Measurements from ENCODE around the gene YPEL1.

Gene YPEL1

GRCh38 chr22:21652010-21652546 lies 83.5 kb downstream of the YPEL1 start:
- TF ChIP-seq MAX (IDR thresholded peaks at IDR 0.05) (peak; percentile 88), YY1 (IDR thresholded peaks at IDR 0.05; ENCODE audit: low read depth) (peak; percentile 84), TAF1 (IDR thresholded peaks at IDR 0.05; ENCODE audit: low read depth) (peak; percentile 75), EGR1 (IDR thresholded peaks at IDR 0.05) (no peak), NFIC (IDR thresholded peaks at IDR 0.05) (no peak), ZBTB7A (IDR thresholded peaks at IDR 0.05; ENCODE audit: low read depth) (peak; percentile 89; the same call in 1 of the 2 replicates), CEBPB (IDR thresholded peaks at IDR 0.05) (peak; percentile 60; the same call in 1 of the 2 replicates), USF1 (IDR thresholded peaks at IDR 0.05) (0 out of 2 replicates have a peak, but pooled peaks have one; percentile 20), FOXM1 (IDR thresholded peaks at IDR 0.05; ENCODE audit: borderline replicate concordance, low read depth) (peak; percentile 76)

GRCh38 chr22:21651521-21652009 lies 84.0 kb downstream of the YPEL1 start:
- no peak for TF ChIP-seq RAD21 (IDR thresholded peaks at IDR 0.05; ENCODE audit: low read depth)
- peak; percentile 11; the same call in 1 of the 2 replicates for TF ChIP-seq ZBTB7A (IDR thresholded peaks at IDR 0.05; ENCODE audit: low read depth)
- no peak for TF ChIP-seq TCF12 (IDR thresholded peaks at IDR 0.05; ENCODE audit: low read depth)

- TF ChIP-seq MAX (IDR thresholded peaks at IDR 0.05) (no peak), RAD21 (IDR thresholded peaks at IDR 0.05; ENCODE audit: low read depth) (no peak), ZBTB7A (IDR thresholded peaks at IDR 0.05; ENCODE audit: low read depth) (no peak), TCF12 (IDR thresholded peaks at IDR 0.05; ENCODE audit: low read depth) (no peak), CEBPB (IDR thresholded peaks at IDR 0.05) (no peak), TAF1 (IDR thresholded peaks at IDR 0.05; ENCODE audit: low read depth) (no peak), REST (IDR thresholded peaks at IDR 0.05; ENCODE audit: low read depth) (no peak), YY1 (IDR thresholded peaks at IDR 0.05; ENCODE audit: low read depth) (no peak), NFIC (IDR thresholded peaks at IDR 0.05) (no peak), CREB1 (IDR thresholded peaks at IDR 0.05; ENCODE audit: low read depth) (no peak), EGR1 (IDR thresholded peaks at IDR 0.05) (no peak)
Observed at GRCh38 chr22:21650823-21651520, 84.6 kb downstream of the YPEL1 start.

- TF ChIP-seq EGR1 (IDR thresholded peaks at IDR 0.05) = no peak
- no peak for TF ChIP-seq EP300 (IDR thresholded peaks at IDR 0.05; ENCODE audit: borderline replicate concordance)
- no peak for TF ChIP-seq USF1 (IDR thresholded peaks at IDR 0.05)
- TF ChIP-seq ZBTB7A (IDR thresholded peaks at IDR 0.05; ENCODE audit: low read depth) = no peak
Observed at GRCh38 chr22:21650280-21650679, 85.3 kb downstream of the YPEL1 start.

All from Ishikawa (cell line).